ENCODE data around the gene TTLL3. TPM values are rescaled to one million over a fixed set of nuclear protein-coding genes. Genes with fewer than 3 reads are reported as not detected.

TTLL3 gene
- total RNA-seq, 1 experiment from 2014 or later = 10.3 TPM

- Histone ChIP-seq H3K9me3 (no peaks in the 10 kb centered on the region), H3K4me1 (0 out of 2 replicates have a peak, but pooled peaks cover 6% of the 10 kb centered on the region), H3K4me3 (ENCODE audit: low read depth, low read length) (no peak overlapping the region), H3K36me3 (ENCODE audit: control insufficient read depth, insufficient read depth, low read length) (peaks cover 6% of the 10 kb centered on the region), H3K27me3 (replicated peaks; ENCODE audit: control insufficient read depth, insufficient read depth, low read length) (no peaks in the 10 kb centered on the region)
- Mint-ChIP-seq H3K27ac (ENCODE audit: unreplicated experiment) (peak overlapping the region; percentile 19), H3K27me3 (ENCODE audit: insufficient read depth, unreplicated experiment) (no peaks in the 10 kb centered on the region), H3K36me3 (ENCODE audit: insufficient read depth, unreplicated experiment) (peaks cover 84% of the 10 kb centered on the region), H3K9me3 (ENCODE audit: unreplicated experiment) (no peaks in the 10 kb centered on the region), H3K4me3 (ENCODE audit: unreplicated experiment) (peak overlapping the region; percentile 54), H3K4me1 (ENCODE audit: low read depth, unreplicated experiment) (peaks cover 6% of the 10 kb centered on the region)
- TF ChIP-seq, protein P1, sequence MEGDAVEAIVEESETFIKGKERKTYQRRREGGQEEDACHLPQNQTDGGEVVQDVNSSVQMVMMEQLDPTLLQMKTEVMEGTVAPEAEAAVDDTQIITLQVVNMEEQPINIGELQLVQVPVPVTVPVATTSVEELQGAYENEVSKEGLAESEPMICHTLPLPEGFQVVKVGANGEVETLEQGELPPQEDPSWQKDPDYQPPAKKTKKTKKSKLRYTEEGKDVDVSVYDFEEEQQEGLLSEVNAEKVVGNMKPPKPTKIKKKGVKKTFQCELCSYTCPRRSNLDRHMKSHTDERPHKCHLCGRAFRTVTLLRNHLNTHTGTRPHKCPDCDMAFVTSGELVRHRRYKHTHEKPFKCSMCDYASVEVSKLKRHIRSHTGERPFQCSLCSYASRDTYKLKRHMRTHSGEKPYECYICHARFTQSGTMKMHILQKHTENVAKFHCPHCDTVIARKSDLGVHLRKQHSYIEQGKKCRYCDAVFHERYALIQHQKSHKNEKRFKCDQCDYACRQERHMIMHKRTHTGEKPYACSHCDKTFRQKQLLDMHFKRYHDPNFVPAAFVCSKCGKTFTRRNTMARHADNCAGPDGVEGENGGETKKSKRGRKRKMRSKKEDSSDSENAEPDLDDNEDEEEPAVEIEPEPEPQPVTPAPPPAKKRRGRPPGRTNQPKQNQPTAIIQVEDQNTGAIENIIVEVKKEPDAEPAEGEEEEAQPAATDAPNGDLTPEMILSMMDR (IDR thresholded peaks at IDR 0.05; ENCODE audit: insufficient read depth in 1 of 2, low read depth in 1 of 2, low read length in 1 of 2, severe bottlenecking in 1 of 2, unreplicated experiment in 1 of 2) = no peak
- DNase-seq = no peak
- intact Hi-C loops (cut with micrococcal nuclease; ENCODE audit: unreplicated experiment) = no loop called here
- CTCF ChIA-PET = no interaction called here
- BruUV-seq (replicated peaks) = no TSS peak
- POLR2A ChIA-PET = no interaction called here
Measured at GRCh38 chr3:9795207-9795606, 14.9 kb upstream of the TTLL3 start.

GRCh38 chr3:9797196-9797945, 12.7 kb upstream of the TTLL3 start:
- H3K4me3 Mint-ChIP-seq (ENCODE audit: unreplicated experiment) = no peak overlapping the region
- no peak for DNase-seq
- Histone ChIP-seq H3K4me1 (no peaks in the 10 kb centered on the region), H3K27me3 (replicated peaks; ENCODE audit: control insufficient read depth, insufficient read depth, low read length) (no peaks in the 10 kb centered on the region), H3K4me3 (ENCODE audit: low read depth, low read length) (no peak overlapping the region), H3K36me3 (ENCODE audit: control insufficient read depth, insufficient read depth, low read length) (peaks cover 8% of the 10 kb centered on the region), H3K9me3 (no peaks in the 10 kb centered on the region)
- H3K9me3 Mint-ChIP-seq (ENCODE audit: unreplicated experiment) = no peaks in the 10 kb centered on the region
- TF ChIP-seq, protein P1 (IDR thresholded peaks at IDR 0.05; ENCODE audit: insufficient read depth in 1 of 2, low read depth in 1 of 2, low read length in 1 of 2, severe bottlenecking in 1 of 2, unreplicated experiment in 1 of 2) = no peak
- H3K36me3 Mint-ChIP-seq (ENCODE audit: insufficient read depth, unreplicated experiment) = peaks cover 88% of the 10 kb centered on the region
- no peak overlapping the region for H3K27ac Mint-ChIP-seq (ENCODE audit: unreplicated experiment)
- H3K27me3 Mint-ChIP-seq (ENCODE audit: insufficient read depth, unreplicated experiment) = no peaks in the 10 kb centered on the region
- intact Hi-C loops (cut with micrococcal nuclease; ENCODE audit: unreplicated experiment) = no loop called here
- BruUV-seq (replicated peaks) = no TSS peak
- ChIA-PET POLR2A (interaction anchor here (0.7 kb wide), 1 partner anchor 19 kb away, joined by 8 read pairs; no protein-coding TSS in a partner anchor), CTCF (no interaction called here)
- no peaks in the 10 kb centered on the region for H3K4me1 Mint-ChIP-seq (ENCODE audit: low read depth, unreplicated experiment)

GRCh38 chr3:9800529-9800928, 9.5 kb upstream of the TTLL3 start:
- H3K27me3 Mint-ChIP-seq (ENCODE audit: insufficient read depth, unreplicated experiment) = no peaks in the 10 kb centered on the region
- TF ChIP-seq, protein P1 (IDR thresholded peaks at IDR 0.05; ENCODE audit: insufficient read depth in 1 of 2, low read depth in 1 of 2, low read length in 1 of 2, severe bottlenecking in 1 of 2, unreplicated experiment in 1 of 2) = peak in 1 of 2 experiments; percentile 40
- no peak overlapping the region for H3K4me3 Mint-ChIP-seq (ENCODE audit: unreplicated experiment)
- CTCF ChIA-PET = interaction anchor here (0.7 kb wide), 1 partner anchor 14 kb away, joined by 3 read pairs; no protein-coding TSS in a partner anchor
- DNase-seq = no peak
- no peaks in the 10 kb centered on the region for H3K4me1 ChIP-seq
- H3K9me3 ChIP-seq = no peaks in the 10 kb centered on the region
- peaks cover 96% of the 10 kb centered on the region for H3K36me3 Mint-ChIP-seq (ENCODE audit: insufficient read depth, unreplicated experiment)
- no TSS peak for BruUV-seq (replicated peaks)
- H3K27ac Mint-ChIP-seq (ENCODE audit: unreplicated experiment) = no peak overlapping the region
- no peaks in the 10 kb centered on the region for H3K9me3 Mint-ChIP-seq (ENCODE audit: unreplicated experiment)
- H3K4me3 ChIP-seq (ENCODE audit: low read depth, low read length) = no peak overlapping the region
- no peaks in the 10 kb centered on the region for H3K27me3 ChIP-seq (replicated peaks; ENCODE audit: control insufficient read depth, insufficient read depth, low read length)
- no peaks in the 10 kb centered on the region for H3K4me1 Mint-ChIP-seq (ENCODE audit: low read depth, unreplicated experiment)
- intact Hi-C loops (cut with micrococcal nuclease; ENCODE audit: unreplicated experiment) = no loop called here
- H3K36me3 ChIP-seq (ENCODE audit: control insufficient read depth, insufficient read depth, low read length) = peaks cover 8% of the 10 kb centered on the region
- POLR2A ChIA-PET = no interaction called here

Measured in Caco-2 (cell line).